HG03571 (cell line): Measurements from ENCODE around the gene CTU2.

Experiments used
- ATAC-seq: cut with Tn5 transposase; IDR thresholded peaks from one replicate; pipeline ENCODE4 v1.9.1; 2021; ENCODE audit not compliant: unreplicated experiment

CTU2 gene

GRCh38 chr16:88742896-88743605, 36.7 kb downstream of the CTU2 start:
- no peak for ATAC-seq

DNA sequence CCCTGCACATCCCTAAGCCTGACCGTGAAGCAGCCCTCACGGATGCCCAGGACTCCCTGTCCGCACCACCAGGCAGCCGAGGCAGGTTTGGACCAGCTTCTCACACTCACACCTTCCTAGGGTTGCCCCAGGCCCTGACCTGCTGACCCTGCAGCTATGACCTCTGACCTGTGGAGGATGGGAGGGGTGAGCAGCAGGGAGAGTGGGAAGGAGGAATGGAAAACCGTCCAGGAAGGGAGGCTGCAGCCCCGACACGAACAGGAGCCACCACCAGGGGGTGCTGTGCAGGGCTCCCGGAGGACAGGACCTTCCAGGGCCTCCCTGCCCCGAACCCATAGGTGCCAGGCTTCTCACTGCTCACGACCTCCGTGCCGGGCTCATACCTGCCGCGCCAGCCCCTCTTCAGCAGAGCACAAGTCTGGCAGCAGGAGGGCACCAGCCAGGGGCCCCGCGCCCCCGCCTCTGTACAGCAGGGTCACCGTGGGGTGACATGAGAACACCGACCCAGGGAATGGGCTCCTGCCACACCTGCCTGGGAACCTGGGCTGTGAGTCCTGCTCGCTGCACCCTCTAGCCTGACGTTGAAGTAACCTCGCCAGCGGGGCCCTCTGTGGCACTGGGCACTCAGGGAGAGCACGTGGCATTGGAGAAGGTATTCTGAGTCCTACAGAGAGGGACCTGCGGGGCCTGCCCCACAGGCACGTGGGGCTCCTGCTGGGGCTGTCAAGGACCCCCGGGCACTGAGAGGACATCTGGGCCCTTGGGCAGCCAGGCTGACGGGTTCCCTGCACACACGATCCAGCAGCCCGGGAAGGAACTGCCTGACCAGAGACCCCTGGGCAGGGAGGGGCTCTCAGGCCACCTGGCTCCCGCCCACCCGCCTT, 37.6 kb downstream of the CTU2 start:
- no peak for ATAC-seq

- ATAC-seq: no peak
These were observed 38.5 kb downstream of the CTU2 start for GRCh38 chr16:88744577-88745521.

DNA sequence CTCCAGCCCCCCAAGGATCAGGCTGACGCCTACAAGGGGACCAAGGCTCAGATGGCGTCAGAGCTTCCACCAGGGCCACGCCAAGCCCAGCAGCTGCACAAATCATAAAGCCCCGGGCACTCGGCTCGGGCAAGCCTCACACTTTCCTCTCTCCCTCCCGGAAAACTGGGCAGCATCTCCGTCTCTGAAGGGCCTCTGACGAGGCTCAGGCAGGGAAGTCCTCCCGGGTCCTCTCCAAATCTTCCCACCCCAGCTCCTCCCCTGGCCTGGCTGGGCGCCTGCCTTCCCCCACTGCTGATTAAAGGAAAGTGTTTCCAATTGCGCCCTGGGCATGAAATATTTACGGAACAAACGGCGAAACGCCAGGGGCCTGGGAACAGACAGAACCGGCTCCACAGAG, 40.2 kb downstream of the CTU2 start:
- no peak for ATAC-seq

GRCh38 chr16:88747588-88748301, 41.4 kb downstream of the CTU2 start:
- ATAC-seq: no peak

- no peak for ATAC-seq
These were observed 42.1 kb downstream of the CTU2 start for GRCh38 chr16:88748364-88748763.

- ATAC-seq: no peak
These were observed 43.1 kb downstream of the CTU2 start for GRCh38 chr16:88749358-88749757.

DNA sequence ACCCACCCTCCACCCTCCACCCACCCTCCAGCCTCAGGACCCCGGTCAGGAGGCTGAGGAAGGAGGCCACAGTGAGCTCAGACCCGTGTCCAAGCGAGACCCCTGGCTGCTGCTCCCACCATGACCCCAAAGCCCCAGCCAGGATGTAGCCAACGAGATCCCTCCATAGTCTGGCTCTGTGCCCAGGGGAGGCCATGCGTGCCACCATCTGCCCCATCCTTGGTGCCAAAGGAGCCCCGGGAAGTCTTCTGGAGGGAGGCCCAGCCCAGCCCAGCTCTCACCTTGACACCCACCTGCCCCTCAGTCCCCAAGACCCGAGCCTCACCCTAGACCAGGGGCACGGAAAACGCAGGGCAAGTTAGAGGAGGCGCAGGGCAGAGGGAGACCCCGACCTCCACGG, 44.6 kb downstream of the CTU2 start:
- ATAC-seq: no peak

- ATAC-seq: no peak
These were observed 46.2 kb downstream of the CTU2 start for GRCh38 chr16:88752386-88753002.

DNA sequence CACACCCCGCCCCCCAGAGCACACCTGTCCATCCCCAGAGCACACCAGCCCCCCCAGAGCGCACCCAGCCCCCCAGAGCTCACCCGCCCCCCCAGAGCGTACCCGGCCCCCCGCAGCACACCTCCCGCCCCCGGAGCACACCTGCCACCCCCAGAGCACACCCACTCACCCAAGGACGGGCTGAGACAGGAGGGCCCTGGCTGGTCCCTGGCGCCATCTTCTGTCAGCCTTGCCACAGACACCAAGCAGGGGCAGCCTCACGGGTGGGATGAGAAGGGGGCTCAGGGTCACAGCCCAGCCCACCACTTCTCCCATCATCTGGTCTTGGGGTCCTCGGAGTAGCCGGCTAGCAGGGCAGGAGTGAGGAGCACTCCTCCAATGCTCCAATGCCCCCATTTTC, 46.9 kb downstream of the CTU2 start:
- ATAC-seq: no peak

- ATAC-seq: no peak
These were observed 47.3 kb downstream of the CTU2 start for GRCh38 chr16:88753602-88754001.

DNA sequence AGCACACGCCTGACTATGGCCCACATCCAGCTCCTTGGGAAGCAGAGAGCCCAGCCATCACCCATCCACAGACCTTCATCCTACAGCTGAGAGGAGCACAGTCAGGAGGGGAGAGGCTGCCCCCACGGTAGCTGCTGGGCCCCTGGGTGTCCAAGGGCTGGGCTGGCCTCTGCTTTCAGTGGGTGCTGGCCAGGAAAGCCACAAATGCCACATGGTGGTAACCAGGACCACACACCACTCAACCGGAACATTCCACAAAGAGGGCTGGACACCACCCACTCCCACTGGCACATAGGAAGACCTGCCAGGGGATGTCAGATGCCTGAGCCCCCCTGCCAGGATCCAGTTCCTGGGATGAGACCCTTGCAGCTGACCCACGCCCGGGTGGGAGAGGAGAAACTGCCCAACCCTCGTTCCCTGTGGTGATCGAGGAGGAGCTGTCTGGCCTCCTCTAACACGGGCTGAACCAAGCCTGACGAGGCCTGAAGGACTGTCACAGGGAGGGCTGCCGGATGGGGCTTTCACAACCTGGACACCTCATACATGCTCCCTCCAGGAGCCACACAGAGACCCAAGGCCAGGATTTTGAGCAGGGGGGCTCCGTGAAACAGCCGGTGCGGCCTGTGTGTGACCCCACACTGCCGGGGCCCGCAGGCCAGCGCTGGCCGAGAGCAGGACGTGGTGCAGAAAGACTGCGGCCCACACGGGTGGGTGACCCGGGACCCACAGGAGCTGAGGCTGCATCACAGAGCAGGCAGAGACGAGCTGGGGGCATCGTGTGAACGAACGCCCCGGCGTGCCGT, 48.0 kb downstream of the CTU2 start:
- ATAC-seq: no peak

DNA sequence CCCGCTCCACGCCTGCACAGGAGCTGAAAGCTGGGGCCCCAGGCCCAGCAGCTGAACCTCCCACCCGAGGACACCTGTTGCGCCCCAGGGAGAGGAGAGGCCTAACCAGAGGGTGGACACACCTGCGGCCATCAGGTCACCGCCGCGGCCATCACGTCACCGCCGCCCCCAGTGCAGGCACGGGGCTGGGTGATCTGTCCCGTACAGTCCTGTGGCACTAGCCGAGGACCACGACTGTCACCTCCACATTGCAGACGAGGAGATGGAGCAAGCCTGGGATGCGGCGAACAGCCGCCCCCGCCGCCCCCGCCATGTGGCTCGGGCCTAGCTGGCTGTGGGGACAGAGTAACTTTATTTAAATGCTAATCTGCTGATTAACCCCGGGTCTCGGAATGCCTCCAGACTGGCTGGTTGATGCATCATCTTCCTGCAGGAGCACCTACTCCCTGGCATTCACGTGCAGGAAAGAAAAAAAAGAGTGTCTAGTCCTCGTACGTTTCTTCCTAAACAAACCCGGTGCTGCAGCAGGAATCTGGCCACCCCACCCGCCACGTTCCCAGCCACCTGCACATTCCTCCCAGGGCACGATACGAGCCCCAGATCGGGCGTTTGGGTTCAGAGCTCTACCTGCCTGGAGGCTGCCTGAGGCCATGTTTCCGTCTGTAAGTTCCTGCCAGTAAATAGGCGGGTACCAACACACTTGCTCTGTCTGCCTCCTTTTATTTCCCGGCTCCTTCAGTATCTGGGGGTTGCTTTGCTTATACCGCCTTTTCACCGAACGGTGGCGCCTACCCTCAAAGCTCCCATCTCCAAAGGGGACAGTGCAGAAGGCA, 48.8 kb downstream of the CTU2 start:
- ATAC-seq: no peak

- ATAC-seq: no peak
These were observed 49.6 kb downstream of the CTU2 start for GRCh38 chr16:88755745-88756443.

DNA sequence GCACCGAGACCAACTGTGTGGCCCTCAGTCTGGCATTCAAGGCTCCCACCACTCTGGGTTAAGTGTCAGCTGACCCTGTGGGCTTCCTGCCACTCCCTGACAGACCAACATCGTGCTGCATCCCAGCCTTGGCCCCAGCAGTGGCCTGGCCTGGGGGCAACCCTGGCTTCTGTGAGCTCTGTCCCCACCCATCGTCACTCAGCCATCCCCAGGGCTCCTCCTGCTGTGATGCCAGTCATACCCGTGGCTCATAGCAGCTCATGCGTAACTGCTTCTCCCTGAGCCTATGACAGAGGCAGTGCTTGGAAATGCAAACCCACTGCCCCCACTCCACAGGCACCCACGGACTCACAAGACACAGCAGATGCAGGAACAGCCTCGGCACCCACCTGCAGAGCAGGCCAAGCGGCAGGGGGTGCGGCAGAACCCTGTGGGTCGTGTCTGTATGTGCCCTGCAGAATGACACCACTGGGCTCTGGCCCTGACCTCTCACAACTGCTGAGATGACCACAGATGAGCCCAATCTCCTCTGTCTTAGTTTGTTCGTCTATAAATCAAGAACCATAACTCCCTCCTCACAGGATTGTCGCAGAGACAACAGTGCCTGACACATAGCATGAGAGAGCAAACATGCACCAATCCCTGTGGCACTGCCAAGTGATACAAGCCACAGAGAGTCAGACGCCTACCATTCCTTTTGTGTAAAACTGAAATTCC, 52.1 kb downstream of the CTU2 start:
- no peak for ATAC-seq

- no peak for ATAC-seq
These were observed 52.6 kb downstream of the CTU2 start for GRCh38 chr16:88758944-88759244.

DNA sequence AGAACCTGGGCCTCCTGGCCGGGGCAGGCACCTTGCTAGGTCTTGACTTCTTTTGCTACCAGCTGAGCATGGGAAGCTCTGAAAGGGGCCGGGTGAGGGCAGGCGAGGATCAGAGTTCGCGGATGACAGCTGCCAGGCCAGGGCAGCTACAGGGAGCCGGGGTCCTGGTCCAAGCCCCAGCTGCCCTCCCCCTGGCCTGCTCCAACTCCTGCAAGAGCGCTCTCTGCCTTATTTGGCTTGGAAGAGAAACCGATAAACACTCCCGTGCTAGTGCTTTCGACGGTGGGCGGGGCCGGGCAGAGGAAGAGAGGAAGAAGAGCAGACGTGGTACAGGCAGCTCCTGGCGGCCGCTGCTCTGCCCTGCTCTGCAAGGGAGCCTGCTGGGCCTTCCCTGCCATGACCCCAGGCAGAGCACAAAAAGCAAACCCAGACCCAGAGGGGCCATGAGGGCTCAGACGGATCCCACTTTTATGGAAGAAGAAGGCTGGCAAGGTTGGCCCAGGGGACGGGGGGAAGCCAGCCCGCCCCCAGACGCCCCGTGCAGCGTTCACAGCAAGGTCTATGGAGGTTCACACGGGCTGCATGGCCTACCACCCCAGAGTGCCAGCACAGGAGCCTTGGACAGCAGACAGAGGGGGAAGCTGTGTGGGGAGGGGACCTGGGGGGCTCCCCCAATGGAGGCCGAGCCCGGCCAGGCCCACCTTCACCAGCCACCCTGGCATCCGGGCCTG, 53.1 kb downstream of the CTU2 start:
- no peak for ATAC-seq
